Stomach smooth muscle (tissue), 2 donors: Measurements from ENCODE around the gene CDH19.

ENCODE experiments used
- H3K27ac ChIP-seq: one replicate; pipeline ENCODE4 v1.7.0; 2013; ENCODE audit warnings: mild to moderate bottlenecking, low read length, inconsistent platforms
- H3K27me3 ChIP-seq, 2 donors: one replicate each; pipeline ENCODE4 v1.7.0; 2013; ENCODE audit warnings: low read length in 2 of 2; ENCODE audit not compliant: insufficient read depth in 2 of 2, control insufficient read depth in 1 of 2
- H3K36me3 ChIP-seq, 2 donors: one replicate each; pipeline ENCODE4 v1.7.0; 2013; ENCODE audit warnings: low read length in 2 of 2; ENCODE audit not compliant: control insufficient read depth in 2 of 2, insufficient read depth in 2 of 2
- H3K4me1 ChIP-seq: one replicate; pipeline ENCODE4 v1.7.0; 2013; ENCODE audit warnings: low read length; ENCODE audit not compliant: control insufficient read depth, insufficient read depth
- H3K4me3 ChIP-seq, 2 donors: one replicate each; pipeline ENCODE4 v1.7.0; 2013; ENCODE audit warnings: low read length in 2 of 2
- H3K9ac ChIP-seq, 2 donors: one replicate each; pipeline ENCODE4 v1.7.0; 2013; ENCODE audit warnings: low read length in 2 of 2, mild to moderate bottlenecking in 1 of 2
- H3K9me3 ChIP-seq, 2 donors: one replicate each; pipeline ENCODE4 v1.7.0; 2013; ENCODE audit warnings: low read length in 2 of 2; ENCODE audit not compliant: control insufficient read depth in 2 of 2
- donor health status: healthy.
- donor health status: Pancreatic carcinoma.

CDH19 gene

DNA sequence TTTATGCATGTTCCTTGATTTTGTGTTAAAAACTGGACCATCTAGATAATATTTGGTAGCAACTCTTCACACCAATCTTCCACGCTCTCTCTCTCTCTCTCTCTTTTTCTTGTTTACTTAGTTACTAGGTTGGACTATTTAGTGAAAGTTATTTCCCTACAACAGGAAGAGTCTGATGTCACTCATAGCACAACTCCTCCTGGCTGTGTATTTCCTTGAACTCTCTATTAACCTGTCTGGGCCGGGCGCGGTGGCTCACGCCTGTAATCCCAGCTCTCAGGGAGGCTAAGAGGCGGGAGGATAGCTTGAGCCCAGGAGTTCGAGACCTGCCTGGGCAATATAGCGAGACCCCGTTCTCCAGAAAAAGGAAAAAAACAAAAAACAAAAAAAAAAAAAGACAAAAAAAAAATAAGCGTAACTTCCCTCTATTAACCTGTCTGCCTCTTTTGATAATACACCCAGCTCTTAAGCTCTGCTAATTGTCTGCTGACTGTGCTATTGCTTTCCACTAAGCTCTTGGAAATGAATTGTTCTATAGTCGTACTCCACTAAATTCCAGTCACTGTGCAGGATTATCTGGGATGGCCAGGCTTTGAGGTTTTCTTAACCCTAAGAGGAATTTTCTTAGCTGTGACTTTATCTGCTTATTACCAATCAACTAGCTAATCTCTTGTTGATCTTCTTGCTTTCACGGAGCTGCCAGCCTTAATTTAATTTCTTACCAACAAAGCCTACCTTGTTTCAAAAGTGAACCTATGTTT is 18.1 kb upstream of the CDH19 start:
- no peaks in the 10 kb centered on the region for H3K9me3 ChIP-seq
- no peak overlapping the region for H3K4me3 ChIP-seq
- H3K36me3 ChIP-seq, result no peaks in the 10 kb centered on the region
- H3K4me1 ChIP-seq, result no peaks in the 10 kb centered on the region
- H3K27me3 ChIP-seq, result no peaks in the 10 kb centered on the region
- no peak overlapping the region for H3K9ac ChIP-seq
- no peak overlapping the region for H3K27ac ChIP-seq

DNA sequence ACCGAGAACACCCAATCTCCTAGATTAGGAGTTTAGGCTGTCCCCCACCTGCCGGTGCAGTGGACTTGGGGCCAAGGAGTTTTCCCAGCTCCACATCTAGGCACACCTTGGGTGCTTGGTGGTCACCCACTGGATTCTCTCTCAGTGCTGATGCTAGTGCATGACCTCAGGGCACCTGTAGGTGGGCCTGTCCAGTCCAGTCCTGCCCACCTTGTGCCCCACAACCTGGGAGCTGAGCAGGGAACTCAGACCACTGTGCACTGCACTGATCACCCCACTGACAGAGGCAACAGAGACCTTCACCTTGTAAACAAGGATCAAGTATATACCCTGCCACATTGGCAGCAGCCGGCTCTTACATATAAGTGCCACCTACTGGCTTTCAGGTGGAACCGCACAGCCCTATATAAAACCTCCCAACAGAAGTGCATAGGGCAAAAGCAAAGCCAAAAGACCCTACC is 12.7 kb upstream of the CDH19 start:
- H3K9me3 ChIP-seq, result no peaks in the 10 kb centered on the region
- H3K36me3 ChIP-seq, result no peaks in the 10 kb centered on the region
- H3K4me1 ChIP-seq, result no peaks in the 10 kb centered on the region
- H3K27ac ChIP-seq, result no peak overlapping the region
- H3K9ac ChIP-seq, result no peak overlapping the region
- H3K4me3 ChIP-seq, result no peak overlapping the region
- no peaks in the 10 kb centered on the region for H3K27me3 ChIP-seq

DNA sequence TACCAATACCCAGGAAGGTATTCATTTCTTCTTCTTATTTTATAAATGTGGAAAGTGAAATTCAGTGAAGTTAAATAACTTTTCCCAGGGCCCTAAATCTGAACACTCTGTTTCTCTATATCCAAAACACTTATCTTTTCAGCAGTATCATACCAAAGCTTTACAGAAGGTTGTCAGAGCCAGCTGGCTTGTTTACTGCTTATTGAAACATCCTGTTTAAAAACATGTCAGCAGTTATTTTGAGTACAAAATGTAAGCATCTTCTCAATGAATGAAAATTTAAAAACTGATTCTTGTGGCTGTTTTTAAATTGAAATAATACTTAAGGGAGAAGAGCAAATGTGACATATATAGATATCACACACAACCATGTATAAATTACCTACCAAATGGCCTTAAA is 11.3 kb upstream of the CDH19 start:
- Histone ChIP-seq H3K9ac (no peak overlapping the region), H3K4me3 (no peak overlapping the region), H3K4me1 (no peaks in the 10 kb centered on the region), H3K9me3 (no peaks in the 10 kb centered on the region), H3K27ac (no peak overlapping the region), H3K36me3 (no peaks in the 10 kb centered on the region), H3K27me3 (no peaks in the 10 kb centered on the region)

DNA sequence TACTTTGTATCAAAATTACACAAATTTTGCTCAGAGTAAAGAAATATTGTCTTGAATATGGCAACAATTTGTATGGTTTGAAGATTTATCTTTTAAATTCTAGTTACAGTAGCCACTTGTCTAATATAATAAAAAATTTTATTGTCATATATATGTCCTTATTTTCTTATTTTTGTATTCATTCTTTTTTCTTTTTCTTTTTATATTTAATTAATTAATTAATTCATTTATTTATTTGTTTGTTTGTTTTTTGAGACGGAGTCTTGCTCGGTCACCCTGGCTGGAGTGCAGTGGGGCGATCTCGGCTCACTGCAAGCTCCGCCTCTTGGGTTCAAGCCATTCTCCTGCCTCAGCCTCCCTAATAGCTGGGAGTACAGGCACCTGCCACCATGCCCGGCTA is 3.7 kb upstream of the CDH19 start:
- Histone ChIP-seq H3K27me3 (no peaks in the 10 kb centered on the region), H3K27ac (no peak overlapping the region), H3K9ac (no peak overlapping the region), H3K4me3 (no peak overlapping the region), H3K9me3 (no peaks in the 10 kb centered on the region), H3K36me3 (no peaks in the 10 kb centered on the region), H3K4me1 (no peaks in the 10 kb centered on the region)

DNA sequence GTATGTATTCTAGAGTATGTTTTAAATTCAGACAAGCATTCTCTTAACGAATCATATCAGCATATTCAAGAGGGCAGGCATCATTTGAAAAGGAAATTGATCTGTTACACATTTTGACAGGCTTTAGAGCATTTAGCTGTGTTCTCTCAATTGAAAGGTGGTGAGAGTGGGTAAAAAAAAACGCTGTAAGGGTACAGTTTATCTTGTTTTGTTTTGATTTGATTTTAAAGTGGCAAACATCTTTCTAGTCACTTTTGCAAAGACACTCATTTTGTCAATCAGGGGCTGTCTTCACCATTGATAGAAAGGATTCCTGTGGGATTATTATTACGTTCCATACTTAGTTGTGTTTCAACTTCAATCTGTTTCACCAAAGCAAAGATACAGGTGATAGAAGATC is 2.2 kb downstream of the CDH19 start:
- Histone ChIP-seq H3K9me3 (no peaks in the 10 kb centered on the region), H3K27me3 (no peaks in the 10 kb centered on the region), H3K27ac (no peak overlapping the region), H3K4me1 (no peaks in the 10 kb centered on the region), H3K36me3 (no peaks in the 10 kb centered on the region), H3K4me3 (no peak overlapping the region), H3K9ac (peak overlapping the region in 1 of 2 donors; percentile 6)

DNA sequence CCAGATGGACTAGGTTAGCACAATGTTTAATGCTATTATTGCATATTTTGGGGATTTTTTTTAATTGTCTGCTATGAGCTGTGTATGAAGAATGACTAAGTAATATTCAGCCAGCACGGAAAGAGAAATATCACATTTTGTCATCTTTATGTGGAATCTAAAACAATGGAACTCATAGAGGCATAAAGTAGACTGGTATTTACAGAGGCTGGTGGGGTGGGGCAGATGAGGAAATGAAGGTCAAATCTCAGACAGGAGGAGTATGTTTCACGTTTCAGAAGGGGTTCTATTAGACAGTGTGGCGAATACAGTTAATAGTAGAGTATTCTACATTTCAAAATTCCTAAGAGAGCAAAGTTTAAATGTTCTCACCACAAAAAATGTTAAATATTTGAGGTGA is 4.7 kb downstream of the CDH19 start:
- no peaks in the 10 kb centered on the region for H3K4me1 ChIP-seq
- H3K27ac ChIP-seq, result no peak overlapping the region
- H3K4me3 ChIP-seq, result no peak overlapping the region
- no peaks in the 10 kb centered on the region for H3K9me3 ChIP-seq
- no peak overlapping the region for H3K9ac ChIP-seq
- no peaks in the 10 kb centered on the region for H3K27me3 ChIP-seq
- no peaks in the 10 kb centered on the region for H3K36me3 ChIP-seq

DNA sequence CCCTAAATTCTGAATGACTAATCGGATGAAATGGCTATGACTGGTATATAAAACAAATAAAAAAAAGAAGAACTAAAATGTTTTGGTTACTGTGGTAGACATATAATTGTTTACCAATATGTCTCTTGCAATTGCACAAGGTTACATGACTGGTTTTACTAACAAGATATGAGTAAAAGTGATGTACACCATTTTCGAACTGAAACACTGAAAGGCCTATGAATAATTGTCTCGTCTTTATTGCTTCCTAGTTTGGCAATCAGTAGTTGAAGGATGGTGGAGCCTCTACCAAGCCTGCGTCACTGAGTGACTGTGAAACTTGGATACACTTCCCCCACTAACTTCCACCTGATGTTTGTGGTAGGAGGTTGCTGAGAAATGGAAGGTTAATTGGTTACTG is 16.5 kb downstream of the CDH19 start:
- no peak overlapping the region for H3K4me3 ChIP-seq
- H3K9ac ChIP-seq, result no peak overlapping the region
- H3K27me3 ChIP-seq, result no peaks in the 10 kb centered on the region
- H3K4me1 ChIP-seq, result no peaks in the 10 kb centered on the region
- H3K9me3 ChIP-seq, result no peaks in the 10 kb centered on the region
- no peaks in the 10 kb centered on the region for H3K36me3 ChIP-seq
- H3K27ac ChIP-seq, result no peak overlapping the region

DNA sequence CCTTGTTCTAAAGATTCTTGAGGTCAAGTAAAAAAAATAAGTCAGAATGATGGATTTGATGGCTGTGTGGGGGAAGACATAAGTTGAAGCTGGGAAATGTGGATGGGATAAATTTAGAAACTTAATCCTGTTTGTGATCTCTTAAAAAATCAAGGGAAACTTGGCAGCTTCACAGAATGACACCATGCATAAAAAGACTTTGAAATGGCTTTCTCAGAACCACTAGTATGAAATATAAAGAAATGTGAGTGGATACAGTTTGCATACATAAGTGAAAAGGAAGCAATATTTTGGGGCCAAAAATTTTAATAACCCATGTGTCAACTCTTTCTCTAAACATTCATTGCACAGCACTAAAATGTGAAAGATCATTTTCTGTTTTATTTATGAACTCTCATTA is 21.7 kb downstream of the CDH19 start:
- Histone ChIP-seq H3K4me3 (no peak overlapping the region), H3K9me3 (no peaks in the 10 kb centered on the region), H3K9ac (no peak overlapping the region), H3K27ac (no peak overlapping the region), H3K4me1 (no peaks in the 10 kb centered on the region), H3K27me3 (no peaks in the 10 kb centered on the region), H3K36me3 (no peaks in the 10 kb centered on the region)

DNA sequence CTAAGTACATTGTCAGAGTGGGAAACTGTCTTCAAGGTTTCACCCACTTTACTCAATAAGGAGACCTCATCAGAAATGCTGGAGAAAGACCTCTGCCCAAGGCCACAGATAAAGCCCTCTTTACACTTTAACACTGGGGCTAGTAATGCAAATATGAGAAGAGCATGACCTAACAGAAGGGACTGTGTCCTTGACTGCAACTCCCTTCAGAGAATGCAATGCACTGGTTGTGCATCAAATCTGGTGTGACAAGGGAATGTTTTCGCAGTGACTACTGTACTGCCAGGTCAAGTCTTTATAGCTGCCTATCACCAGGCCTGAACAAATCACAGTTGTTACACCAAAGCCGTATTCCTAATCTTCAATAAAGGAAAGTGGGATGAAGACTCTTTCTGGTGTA is 28.6 kb downstream of the CDH19 start:
- H3K9ac ChIP-seq, result no peak overlapping the region
- no peak overlapping the region for H3K4me3 ChIP-seq
- no peaks in the 10 kb centered on the region for H3K4me1 ChIP-seq
- no peaks in the 10 kb centered on the region for H3K36me3 ChIP-seq
- H3K9me3 ChIP-seq, result no peaks in the 10 kb centered on the region
- no peaks in the 10 kb centered on the region for H3K27me3 ChIP-seq
- no peak overlapping the region for H3K27ac ChIP-seq

DNA sequence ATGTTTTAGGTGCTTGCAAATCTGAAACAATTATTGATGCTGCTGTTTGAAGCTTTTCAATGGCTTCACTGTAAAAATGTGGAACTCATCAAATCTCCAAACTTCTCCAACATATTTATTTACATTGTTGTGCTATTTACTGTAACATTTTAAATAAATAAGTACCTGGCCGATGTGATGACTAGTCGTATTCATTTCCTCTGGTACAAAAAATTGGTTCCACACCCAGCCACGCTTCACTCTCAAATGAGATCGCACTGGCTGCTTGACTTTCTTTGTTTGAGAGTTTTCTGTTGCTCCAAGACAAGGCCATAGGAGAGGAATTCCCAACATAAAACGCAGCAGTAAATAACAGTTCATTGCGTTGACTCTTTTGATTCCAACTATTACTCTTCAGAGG is 32.0 kb downstream of the CDH19 start:
- no peak overlapping the region for H3K4me3 ChIP-seq
- no peak overlapping the region for H3K27ac ChIP-seq
- H3K9ac ChIP-seq, result no peak overlapping the region
- H3K9me3 ChIP-seq, result no peaks in the 10 kb centered on the region
- H3K36me3 ChIP-seq, result no peaks in the 10 kb centered on the region
- no peaks in the 10 kb centered on the region for H3K27me3 ChIP-seq
- no peaks in the 10 kb centered on the region for H3K4me1 ChIP-seq

DNA sequence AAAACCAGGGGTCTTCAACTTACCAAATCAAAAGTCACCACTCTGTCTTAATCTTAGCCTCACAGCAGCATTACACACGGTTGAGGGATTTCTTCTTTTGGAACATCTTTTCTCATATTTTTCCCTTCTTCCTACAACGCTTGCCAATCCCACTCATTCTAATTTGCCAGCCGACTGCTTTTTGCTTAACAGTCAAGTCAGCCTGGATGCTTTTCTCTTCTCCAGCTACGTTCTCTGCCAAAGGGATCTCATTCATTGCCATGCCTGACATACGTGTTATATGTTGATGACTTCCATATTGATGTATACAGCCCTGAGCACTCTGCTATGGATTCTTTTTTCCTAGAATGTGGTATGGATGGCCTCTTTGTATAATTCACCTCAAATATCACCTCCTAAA is 37.3 kb downstream of the CDH19 start:
- H3K9me3 ChIP-seq, result no peaks in the 10 kb centered on the region
- H3K36me3 ChIP-seq, result no peaks in the 10 kb centered on the region
- no peak overlapping the region for H3K9ac ChIP-seq
- no peak overlapping the region for H3K4me3 ChIP-seq
- no peaks in the 10 kb centered on the region for H3K4me1 ChIP-seq
- no peak overlapping the region for H3K27ac ChIP-seq
- no peaks in the 10 kb centered on the region for H3K27me3 ChIP-seq
